Endothelial cell of umbilical vein (primary cell): ENCODE data around the gene PTPRU. TPM values are rescaled to one million over a fixed set of nuclear protein-coding genes. Genes with fewer than 3 reads are reported as not detected.

Source experiments
- BruUV-seq: library from RNA; stranded (reverse); fragments of 400-500 nt; replicated peaks from 2 replicates; lab custom pipeline; 2021; lab: Mats Ljungman, UMichigan
- CTCF ChIA-PET: fragments of 300-600, 350-600 bp; sonication (Branson Sonifier 250); formaldehyde crosslinking; loops from one replicate; lab custom pipeline; 2021; ENCODE audit warnings: antibody characterized with exemption, inconsistent platforms; lab: Charles Lee
- POLR2A ChIA-PET: fragments of 300-600, 350-600 bp; sonication (Branson Sonifier 250); formaldehyde crosslinking; loops from one replicate; lab custom pipeline; 2021; ENCODE audit warnings: antibody characterized with exemption, inconsistent platforms; lab: Charles Lee
- DNase-seq: peaks from one replicate; pipeline ENCODE4 v3.0.0-alpha.2; 2011; ENCODE audit warnings: low read depth, low spot score
- FAIRE-seq: peaks from 2 replicates; lab custom pipeline; 2011; peaks lifted over from hg19 to GRCh38; lab: Jason Lieb, UNC
- H2AFZ ChIP-seq: 2 replicates; pipeline ENCODE4 v1.6.0; 2012; ENCODE audit warnings: low read depth, low read length, control low read depth, inconsistent platforms
- H3K27ac ChIP-seq: 2 replicates; pipeline ENCODE4 v1.5.1; 2011; ENCODE audit warnings: low read depth, mild to moderate bottlenecking, control low read depth, low read length, moderate library complexity; ENCODE audit not compliant: insufficient read depth
- H3K27me3 ChIP-seq, 2 experiments: 2 replicates each; pipeline versions ENCODE4 v1.6.0 to v1.6.1; 2011; ENCODE audit warnings: low read length in 2 of 2, mixed read lengths in 1 of 2; ENCODE audit not compliant: control insufficient read depth in 2 of 2, insufficient read depth in 2 of 2
- H3K36me3 ChIP-seq, 2 experiments: 2 replicates in 1 of 2; 3 replicates in 1 of 2; pipeline ENCODE4 v1.5.1; 2011; ENCODE audit warnings: low read length in 2 of 2, mild to moderate bottlenecking in 1 of 2, moderate library complexity in 1 of 2; ENCODE audit not compliant: control insufficient read depth in 2 of 2, insufficient read depth in 2 of 2; ENCODE audit errors: extremely low read depth in 1 of 2
- H3K4me1 ChIP-seq: 3 replicates; pipeline ENCODE4 v1.5.1; 2011; ENCODE audit warnings: mild to moderate bottlenecking, low read length; ENCODE audit not compliant: control insufficient read depth, insufficient read depth; ENCODE audit errors: extremely low read depth
- H3K4me2 ChIP-seq: 2 replicates; pipeline ENCODE4 v1.6.1; 2011; ENCODE audit warnings: low read length, control low read depth, mixed read lengths; ENCODE audit not compliant: insufficient read depth
- H3K4me3 ChIP-seq, 3 experiments: fragments of 200-600 bp in 1 of 3; sonication (generic), shearing (Covaris generic) in 1 of 3; replicated peaks in 1 of 3; 2 replicates each; pipeline ENCODE4 v1.5.1; 2011 to 2016; ENCODE audit warnings: control low read depth in 3 of 3, low read length in 3 of 3, mild to moderate bottlenecking in 2 of 3, inconsistent platforms in 1 of 3, low read depth in 1 of 3, moderate library complexity in 1 of 3; ENCODE audit not compliant: insufficient read depth in 1 of 3
- H3K79me2 ChIP-seq: 2 replicates; pipeline ENCODE4 v1.6.0; 2012; ENCODE audit warnings: low read length, inconsistent platforms; ENCODE audit not compliant: control insufficient read depth, insufficient read depth
- H3K9ac ChIP-seq: replicated peaks from 2 replicates; pipeline ENCODE3; 2011; ENCODE audit warnings: low read length, control low read depth; ENCODE audit not compliant: insufficient read depth; ENCODE audit errors: extremely low read depth
- H3K9me1 ChIP-seq: replicated peaks from 3 replicates; pipeline ENCODE4 v1.6.0; 2011; ENCODE audit warnings: mild to moderate bottlenecking, low read length; ENCODE audit not compliant: control insufficient read depth, insufficient read depth; ENCODE audit errors: extremely low read depth
- H3K9me3 ChIP-seq: replicated peaks from 2 replicates; pipeline ENCODE4 v1.5.1; 2012; ENCODE audit warnings: low read length, inconsistent platforms; ENCODE audit not compliant: control insufficient read depth, insufficient read depth
- H4K20me1 ChIP-seq: replicated peaks from 2 replicates; pipeline ENCODE3; 2011; ENCODE audit warnings: mild to moderate bottlenecking, low read length; ENCODE audit not compliant: control insufficient read depth, insufficient read depth; ENCODE audit errors: extremely low read depth
- CTCF ChIP-seq, 2 donors: IDR thresholded peaks; 1 replicate in 1 of 2; 2 replicates in 1 of 2; pipeline ENCODE4 v1.5.1; 2011; ENCODE audit warnings: low read length in 2 of 2, mild to moderate bottlenecking in 2 of 2, moderate library complexity in 2 of 2, control low read depth in 1 of 2, inconsistent platforms in 1 of 2, low read depth in 1 of 2; ENCODE audit not compliant: insufficient read depth in 1 of 2; ENCODE audit errors: extremely low read depth in 1 of 2
- EZH2 ChIP-seq: IDR thresholded peaks from 2 replicates; pipeline ENCODE4 v1.6.1; 2012; ENCODE audit warnings: borderline replicate concordance, low read depth, mild to moderate bottlenecking, moderate library complexity, low read length, inconsistent platforms; ENCODE audit not compliant: severe bottlenecking
- FOS ChIP-seq: IDR thresholded peaks from 2 replicates; pipeline ENCODE4 v1.6.1; 2011; ENCODE audit warnings: mild to moderate bottlenecking, low read length, moderate library complexity, borderline replicate concordance; ENCODE audit not compliant: insufficient read depth
- GATA2 ChIP-seq: IDR thresholded peaks from 2 replicates; pipeline ENCODE4 v1.7.0; 2011; ENCODE audit warnings: low read depth, mild to moderate bottlenecking, moderate library complexity, mixed read lengths, low read length; ENCODE audit not compliant: insufficient read length, insufficient read depth
- JUN ChIP-seq: IDR thresholded peaks from 2 replicates; pipeline ENCODE4 v1.6.1; 2011; ENCODE audit warnings: borderline replicate concordance, low read depth; ENCODE audit not compliant: insufficient read length, insufficient read depth
- MAX ChIP-seq: IDR thresholded peaks from 2 replicates; pipeline ENCODE4 v1.6.1; 2011; ENCODE audit not compliant: insufficient read depth, insufficient read length
- MYC ChIP-seq: IDR thresholded peaks from one replicate; pipeline ENCODE4 v1.6.1; 2011; ENCODE audit warnings: mild to moderate bottlenecking, low read depth, low read length
- POLR2A ChIP-seq: IDR thresholded peaks from 2 replicates; pipeline ENCODE4 v1.6.1; 2012; ENCODE audit warnings: low read depth, mild to moderate bottlenecking, control low read depth, low read length
- POLR2AphosphoS5 ChIP-seq: IDR thresholded peaks from 2 replicates; pipeline ENCODE4 v1.6.1; 2012; ENCODE audit warnings: low read depth, mild to moderate bottlenecking, control low read depth, low read length, moderate library complexity; ENCODE audit not compliant: insufficient read depth
- dilution Hi-C: fragments of 300-500 bp; cut with MboI; formaldehyde crosslinking; loops from one replicate; pipeline ENCODE4 v1.15.0; 2019; ENCODE audit warnings: low sequenced_read_pairs; ENCODE audit not compliant: extremely low pct_ligation_motif_present
- intact Hi-C: fragments of 100-400 bp; cut with micrococcal nuclease; formaldehyde crosslinking; loops from one replicate; pipeline ENCODE4 v1.10.0; 2022
- polyA plus RNA-seq, 4 experiments: library from polyadenylated mRNA; depleted of rRNA in 3 of 4; stranded (reverse) in 3 of 4; unstranded in 1 of 4; fragments of >200 nt; gene quantifications; 2 replicates each; pipeline versions ENCODE4 v1.2.1 to v1.2.3, GENCODE V29; 2011 to 2012; ENCODE audit warnings: missing spikeins in 1 of 4
- total RNA-seq: library from RNA; stranded (reverse); gene quantifications from 2 replicates; pipeline ENCODE4 v1.2.3, GENCODE V29; 2021

The PTPRU gene
- total and polyA plus RNA-seq, 2 donors (not counting 3 experiments of a cell fraction or from before 2014, with no cell fraction given) = 0.58 to 2.6 TPM

- H3K4me3 ChIP-seq = no peak overlapping the region
- no TSS peak for BruUV-seq
- H3K27me3 ChIP-seq = no peaks in the 10 kb centered on the region
- dilution Hi-C loops (no loop called here), intact Hi-C loops (no loop called here)
- no peak for DNase-seq
- H4K20me1 ChIP-seq = no peaks in the 10 kb centered on the region
- no peaks in the 10 kb centered on the region for H3K9me1 ChIP-seq
- no peak overlapping the region for H2AFZ ChIP-seq
- H3K27ac ChIP-seq = no peak overlapping the region
- CTCF ChIA-PET = no interaction called here
- H3K79me2 ChIP-seq = no peaks in the 10 kb centered on the region
- H3K9ac ChIP-seq = no peak overlapping the region
- H3K4me2 ChIP-seq = no peak overlapping the region
- no peaks in the 10 kb centered on the region for H3K9me3 ChIP-seq
- no peaks in the 10 kb centered on the region for H3K36me3 ChIP-seq
- no peaks in the 10 kb centered on the region for H3K4me1 ChIP-seq
- POLR2A ChIA-PET = no interaction called here
- no peak for FAIRE-seq
- TF ChIP-seq FOS (no peak), POLR2AphosphoS5 (no peak), MAX (no peak), EZH2 (no peak), GATA2 (no peak), POLR2A (no peak), MYC (no peak), CTCF (IDR thresholded peaks at IDR 0.05; ENCODE audit: extremely low read depth in 1 of 2, insufficient read depth in 1 of 2, low read depth in 1 of 2, low read length in 2 of 2) (no peak), JUN (no peak)
Measured at GRCh38 chr1:29321176-29321575, 84.9 kb downstream of the PTPRU start.
